Mesenchymal stem cell (in vitro differentiated cells and primary cell): ENCODE measurements around the gene SIVA1.
A peak's percentile ranks its signal among the peaks of the same experiment; 100 is the strongest.

Source experiments
- DNase-seq: peaks from one replicate; pipeline ENCODE4 v3.0.0-alpha.2; 2013
- H2AFZ ChIP-seq: one replicate; pipeline ENCODE4 v1.6.1; 2013; ENCODE audit warnings: low read depth, mild to moderate bottlenecking, control low read depth, inconsistent platforms, low read length, moderate library complexity
- H2AK5ac ChIP-seq: 2 replicates; pipeline ENCODE4 v1.6.1; 2013; ENCODE audit warnings: low read length, moderate library complexity, mild to moderate bottlenecking, inconsistent platforms; ENCODE audit not compliant: severe bottlenecking
- H2BK120ac ChIP-seq: one replicate; pipeline ENCODE4 v1.6.1; 2013; ENCODE audit warnings: low read depth, mild to moderate bottlenecking, inconsistent platforms, low read length, moderate library complexity
- H2BK12ac ChIP-seq, 2 experiments: one replicate each; pipeline ENCODE4 v1.6.1; 2013; ENCODE audit warnings: inconsistent platforms in 2 of 2, low read length in 2 of 2, mild to moderate bottlenecking in 2 of 2, moderate library complexity in 2 of 2, control low read depth in 1 of 2
- H2BK15ac ChIP-seq: one replicate; pipeline ENCODE4 v1.6.1; 2013; ENCODE audit warnings: mild to moderate bottlenecking, low read depth, inconsistent platforms; ENCODE audit not compliant: poor library complexity, severe bottlenecking
- H2BK5ac ChIP-seq: 2 replicates; pipeline ENCODE4 v1.6.1; 2013; ENCODE audit warnings: low read depth, mild to moderate bottlenecking, low read length, control low read depth, inconsistent platforms; ENCODE audit not compliant: poor library complexity, severe bottlenecking
- H3K14ac ChIP-seq, 2 experiments: one replicate each; pipeline ENCODE4 v1.6.1; 2013; ENCODE audit warnings: inconsistent platforms in 2 of 2, low read length in 2 of 2, control low read depth in 1 of 2, mild to moderate bottlenecking in 1 of 2, moderate library complexity in 1 of 2
- H3K18ac ChIP-seq, 2 experiments: one replicate each; pipeline ENCODE4 v1.6.1; 2013; ENCODE audit warnings: inconsistent platforms in 2 of 2, low read length in 2 of 2, control low read depth in 1 of 2, low read depth in 1 of 2, mild to moderate bottlenecking in 1 of 2
- H3K23ac ChIP-seq, 2 experiments: one replicate each; pipeline ENCODE4 v1.6.1; 2013; ENCODE audit warnings: inconsistent platforms in 2 of 2, low read length in 2 of 2, mild to moderate bottlenecking in 2 of 2, moderate library complexity in 2 of 2, control low read depth in 1 of 2
- H3K27ac ChIP-seq: 2 replicates; pipeline ENCODE4 v1.5.1; 2013; ENCODE audit warnings: mild to moderate bottlenecking, moderate library complexity, low read length, control low read depth, inconsistent platforms; ENCODE audit not compliant: poor library complexity, severe bottlenecking
- H3K27me3 ChIP-seq, 2 experiments: 2 replicates each; pipeline versions ENCODE4 v1.6.1 to v1.7.0; 2013; ENCODE audit warnings: low read length in 2 of 2, mild to moderate bottlenecking in 2 of 2, moderate library complexity in 2 of 2, control low read depth in 1 of 2, inconsistent platforms in 1 of 2; ENCODE audit not compliant: control insufficient read depth in 1 of 2, insufficient read depth in 1 of 2
- H3K36me3 ChIP-seq, 2 experiments: 2 replicates each; pipeline versions ENCODE4 v1.6.1 to v1.7.0; 2013; ENCODE audit warnings: low read length in 2 of 2, control low read depth in 1 of 2, inconsistent platforms in 1 of 2, low read depth in 1 of 2, mild to moderate bottlenecking in 1 of 2; ENCODE audit not compliant: insufficient read depth in 2 of 2, control insufficient read depth in 1 of 2
- H3K4ac ChIP-seq, 2 experiments: one replicate each; pipeline ENCODE4 v1.6.1; 2013; ENCODE audit warnings: inconsistent platforms in 2 of 2, low read length in 2 of 2, mild to moderate bottlenecking in 2 of 2, moderate library complexity in 2 of 2, control low read depth in 1 of 2, low read depth in 1 of 2
- H3K4me1 ChIP-seq: 2 replicates; pipeline ENCODE4 v1.6.1; 2013; ENCODE audit warnings: low read depth, low read length, control low read depth; ENCODE audit not compliant: control insufficient read depth, insufficient read depth
- H3K4me2 ChIP-seq: 2 replicates; pipeline ENCODE4 v1.6.1; 2013; ENCODE audit warnings: low read length, mild to moderate bottlenecking, inconsistent platforms; ENCODE audit not compliant: poor library complexity, severe bottlenecking
- H3K4me3 ChIP-seq, 2 experiments: 2 replicates each; pipeline versions ENCODE4 v1.5.1 to v1.7.0; 2013; ENCODE audit warnings: low read length in 2 of 2, mild to moderate bottlenecking in 2 of 2, control low read depth in 1 of 2, low read depth in 1 of 2; ENCODE audit not compliant: insufficient read depth in 1 of 2
- H3K79me1 ChIP-seq: replicated peaks from 2 replicates; pipeline ENCODE4 v1.6.1; 2013; ENCODE audit warnings: mild to moderate bottlenecking, control low read depth, low read length, inconsistent platforms; ENCODE audit not compliant: poor library complexity, severe bottlenecking
- H3K9ac ChIP-seq: 2 replicates; pipeline ENCODE4 v1.7.0; 2013; ENCODE audit warnings: mild to moderate bottlenecking, low read length, moderate library complexity
- H3K9me3 ChIP-seq: 2 replicates; pipeline ENCODE4 v1.7.0; 2013; ENCODE audit warnings: mild to moderate bottlenecking, low read length; ENCODE audit not compliant: control insufficient read depth
- H4K8ac ChIP-seq: one replicate; pipeline ENCODE4 v1.6.1; 2013; ENCODE audit warnings: inconsistent platforms, mild to moderate bottlenecking, low read length, moderate library complexity
- H4K91ac ChIP-seq: one replicate; pipeline ENCODE4 v1.6.1; 2013; ENCODE audit warnings: mild to moderate bottlenecking, low read length, inconsistent platforms
- WGBS: methylation state at CpG from one replicate; pipeline ENCODE4 v1.1.7; 2013; ENCODE audit warnings: mixed read lengths; 5-methylcytosine and 5-hydroxymethylcytosine counted together

SIVA1 gene

GRCh38 chr14:104771918-104772706, 19.2 kb downstream of the SIVA1 start:
- Histone ChIP-seq H2AK5ac (no peak overlapping the region), H2BK15ac (no peak overlapping the region), H3K4me1 (peaks cover 16% of the 10 kb centered on the region), H3K9ac (no peak overlapping the region), H3K79me1 (peaks cover 19% of the 10 kb centered on the region), H2BK5ac (no peak overlapping the region), H3K4me3 (no peak overlapping the region), H4K8ac (no peak overlapping the region), H3K27me3 (no peaks in the 10 kb centered on the region), H4K91ac (no peak overlapping the region), H3K9me3 (no peaks in the 10 kb centered on the region), H3K18ac (no peak overlapping the region), H2AFZ (no peak overlapping the region), H3K23ac (no peak overlapping the region), H2BK12ac (no peak overlapping the region), H3K36me3 (peaks cover 49 to 82% of the 10 kb centered on the region in 2 experiments), H2BK120ac (no peak overlapping the region), H3K4ac (no peak overlapping the region), H3K27ac (no peak overlapping the region), H3K4me2 (no peak overlapping the region), H3K14ac (no peak overlapping the region)
- 97% methylated on average over 34 of the region's 34 CpGs for WGBS
- no peak for DNase-seq

DNA sequence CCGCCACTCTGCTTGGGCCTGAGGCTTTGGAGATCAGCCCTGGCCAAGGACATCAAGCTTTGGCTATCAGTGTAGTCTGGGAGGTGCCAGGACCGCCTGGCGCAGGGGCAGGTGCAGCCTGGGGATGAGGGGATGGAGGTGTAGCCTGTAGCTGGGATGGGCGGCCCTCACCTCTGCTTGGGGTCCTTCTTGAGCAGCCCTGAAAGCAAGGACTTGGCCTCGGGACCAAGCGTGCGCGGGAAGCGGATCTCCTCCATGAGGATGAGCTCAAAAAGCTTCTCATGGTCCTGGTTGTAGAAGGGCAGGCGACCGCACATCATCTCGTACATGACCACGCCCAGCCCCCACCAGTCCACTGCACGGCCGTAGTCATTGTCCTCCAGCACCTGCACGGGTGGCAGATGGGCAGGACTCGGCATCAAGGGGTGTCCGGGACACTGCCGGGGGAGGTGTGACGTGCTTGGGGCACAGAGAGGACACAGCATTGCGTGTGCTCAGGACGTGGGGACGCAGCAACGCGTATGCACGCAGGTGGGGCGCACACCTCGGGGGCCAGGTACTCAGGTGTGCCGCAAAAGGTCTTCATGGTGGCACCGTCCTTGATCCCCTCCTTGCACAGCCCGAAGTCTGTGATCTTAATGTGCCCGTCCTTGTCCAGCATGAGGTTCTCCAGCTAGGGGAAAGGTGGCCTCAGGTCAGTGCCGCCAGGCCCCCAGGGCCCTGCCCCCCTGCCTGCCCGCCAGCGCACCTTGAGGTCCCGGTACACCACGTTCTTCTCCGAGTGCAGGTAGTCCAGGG, 20.0 kb downstream of the SIVA1 start:
- H3K27ac ChIP-seq = no peak overlapping the region
- H4K8ac ChIP-seq = no peak overlapping the region
- H3K4ac ChIP-seq = no peak overlapping the region
- H2BK5ac ChIP-seq = no peak overlapping the region
- H2AK5ac ChIP-seq = no peak overlapping the region
- no peak overlapping the region for H4K91ac ChIP-seq
- no peak overlapping the region for H2BK15ac ChIP-seq
- H3K27me3 ChIP-seq = no peaks in the 10 kb centered on the region
- no peak overlapping the region for H3K23ac ChIP-seq
- no peak overlapping the region for H3K14ac ChIP-seq
- H3K4me1 ChIP-seq = peaks cover 24% of the 10 kb centered on the region
- no peak overlapping the region for H3K9ac ChIP-seq
- H2BK12ac ChIP-seq = no peak overlapping the region
- peaks cover 23% of the 10 kb centered on the region for H3K79me1 ChIP-seq
- H3K4me3 ChIP-seq = no peak overlapping the region
- no peak overlapping the region for H3K4me2 ChIP-seq
- DNase-seq = no peak
- peaks cover 51 to 89% of the 10 kb centered on the region in 2 experiments for H3K36me3 ChIP-seq
- H3K18ac ChIP-seq = no peak overlapping the region
- WGBS = 97% methylated on average over 38 of the region's 38 CpGs
- H2AFZ ChIP-seq = no peak overlapping the region
- H2BK120ac ChIP-seq = no peak overlapping the region
- H3K9me3 ChIP-seq = no peaks in the 10 kb centered on the region

DNA sequence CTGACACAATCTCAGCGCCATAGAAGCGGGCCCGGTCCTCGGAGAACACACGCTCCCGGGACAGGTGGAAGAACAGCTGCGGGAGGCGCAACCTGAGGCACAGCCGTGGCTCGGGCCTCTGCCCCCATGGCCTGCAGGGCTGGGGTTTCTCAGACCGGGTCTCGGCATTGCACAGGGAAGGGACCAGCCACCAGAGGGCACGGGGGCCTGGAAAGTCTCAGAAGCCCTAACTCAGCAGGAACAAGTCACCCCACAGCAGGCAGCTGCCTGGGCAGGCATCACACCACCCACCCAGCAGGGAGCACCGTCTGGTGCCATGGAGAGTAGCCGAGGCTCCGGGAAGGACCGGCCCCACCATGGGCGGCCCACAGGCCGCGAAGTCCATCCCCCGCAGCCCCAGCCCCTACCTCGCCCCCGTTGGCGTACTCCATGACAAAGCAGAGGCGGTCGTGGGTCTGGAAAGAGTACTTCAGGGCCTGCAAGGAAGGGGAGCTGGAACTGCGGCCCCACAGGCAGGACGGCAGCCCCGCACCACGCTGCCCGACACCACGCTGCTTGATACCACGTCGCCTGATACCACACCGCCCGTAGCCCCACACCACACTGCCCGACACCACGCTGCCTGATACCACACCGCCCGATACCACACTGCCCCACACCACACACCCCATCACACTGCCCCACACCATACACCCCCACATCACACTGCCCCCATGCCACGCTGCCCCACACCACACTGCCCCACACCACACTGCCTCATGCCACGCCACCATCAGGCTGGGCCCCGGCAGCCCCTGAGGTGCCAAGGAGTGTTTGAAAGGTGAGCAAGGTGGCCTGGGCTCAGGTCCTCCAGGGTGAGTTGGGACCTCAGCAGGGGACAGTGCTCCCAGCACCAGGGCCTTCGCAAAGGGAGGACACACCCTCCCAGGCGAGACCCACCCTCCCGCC, 20.8 kb downstream of the SIVA1 start:
- Histone ChIP-seq H2BK15ac (no peak overlapping the region), H4K8ac (no peak overlapping the region), H3K23ac (no peak overlapping the region), H3K9ac (no peak overlapping the region), H2AFZ (no peak overlapping the region), H2BK120ac (no peak overlapping the region), H3K27ac (no peak overlapping the region), H3K4me1 (peaks cover 23% of the 10 kb centered on the region), H3K79me1 (peaks cover 25% of the 10 kb centered on the region), H2AK5ac (no peak overlapping the region), H3K9me3 (no peaks in the 10 kb centered on the region), H3K4ac (no peak overlapping the region), H4K91ac (peak overlapping the region; percentile 56), H3K4me3 (no peak overlapping the region), H3K27me3 (no peaks in the 10 kb centered on the region), H3K4me2 (no peak overlapping the region), H2BK5ac (no peak overlapping the region), H3K18ac (no peak overlapping the region), H3K14ac (no peak overlapping the region), H3K36me3 (peaks cover 51 to 95% of the 10 kb centered on the region in 2 experiments), H2BK12ac (no peak overlapping the region)
- no peak for DNase-seq
- WGBS = 97% methylated on average over 46 of the region's 46 CpGs
